IMR-90 (cell line): Measurements from ENCODE around the gene FNBP1L. TPM values are rescaled to one million over a fixed set of nuclear protein-coding genes. Genes with fewer than 3 reads are reported as not detected.
A peak's percentile ranks its signal among the peaks of the same experiment; 100 is the strongest.

ENCODE experiments used
- ATAC-seq: fragments of 200-7000 bp; cut with Tn5 transposase; 2 replicates; pipeline ENCODE4 v1.9.1; 2020; ENCODE audit warnings: low read depth, mild to moderate bottlenecking, moderate library complexity
- BruUV-seq: library from RNA; stranded (reverse); fragments of 400-500 nt; replicated peaks from 2 replicates; lab custom pipeline; 2021; lab: Mats Ljungman, UMichigan
- CTCF ChIA-PET: fragments of 300-600 bp; formaldehyde crosslinking; extraction: SDS; loops from one replicate; lab custom pipeline; 2021; ENCODE audit warnings: antibody characterized with exemption; lab: Yijun Ruan, JAX
- POLR2A ChIA-PET: fragments of 300-600 bp; sonication (Branson Sonifier 250); formaldehyde crosslinking; loops from one replicate; lab custom pipeline; 2022; ENCODE audit warnings: antibody characterized with exemption; ENCODE audit not compliant: unreplicated experiment; lab: Charles Lee
- DNase-seq: peaks from one replicate; pipeline ENCODE4 v3.0.0; 2013
- H2AFZ ChIP-seq: replicated peaks from 2 replicates; pipeline ENCODE3; 2013; ENCODE audit warnings: low read length, mild to moderate bottlenecking; ENCODE audit not compliant: poor library complexity
- H2AK5ac ChIP-seq: 2 replicates; pipeline ENCODE4 v1.6.1; 2013; ENCODE audit warnings: low read depth, low read length, inconsistent platforms
- H2AK9ac ChIP-seq: replicated peaks from 2 replicates; pipeline ENCODE3; 2013; ENCODE audit warnings: mild to moderate bottlenecking, low read depth, low read length, moderate library complexity; ENCODE audit not compliant: poor library complexity
- H2BK120ac ChIP-seq: 2 replicates; pipeline ENCODE4 v1.6.1; 2013; ENCODE audit warnings: low read depth, low read length, inconsistent platforms
- H2BK15ac ChIP-seq: 3 replicates; pipeline ENCODE4 v1.6.1; 2013; ENCODE audit warnings: low read depth, low read length, inconsistent platforms
- H2BK20ac ChIP-seq: 2 replicates; pipeline ENCODE4 v1.6.1; 2013; ENCODE audit warnings: low read depth, mild to moderate bottlenecking, inconsistent platforms, low read length, moderate library complexity
- H2BK5ac ChIP-seq: 2 replicates; pipeline ENCODE4 v1.6.1; 2013; ENCODE audit warnings: mild to moderate bottlenecking, low read depth, low read length, inconsistent platforms; ENCODE audit not compliant: poor library complexity, severe bottlenecking
- H3K14ac ChIP-seq: replicated peaks from 2 replicates; pipeline ENCODE4 v1.6.1; 2013; ENCODE audit warnings: low read depth, low read length, inconsistent platforms
- H3K18ac ChIP-seq: 2 replicates; pipeline ENCODE4 v1.6.1; 2013; ENCODE audit warnings: low read depth, low read length, control low read depth
- H3K23ac ChIP-seq: 2 replicates; pipeline ENCODE4 v1.6.1; 2013; ENCODE audit warnings: low read depth, low read length, inconsistent platforms
- H3K27ac ChIP-seq: 2 replicates; pipeline ENCODE4 v1.5.1; 2013; ENCODE audit warnings: mild to moderate bottlenecking, control low read depth, low read length; ENCODE audit not compliant: insufficient read depth
- H3K27me3 ChIP-seq: 2 replicates; pipeline ENCODE4 v1.6.1; 2013; ENCODE audit warnings: low read length; ENCODE audit not compliant: control insufficient read depth, insufficient read depth
- H3K36me3 ChIP-seq: 2 replicates; pipeline ENCODE4 v1.6.1; 2013; ENCODE audit warnings: low read length, mixed read lengths; ENCODE audit not compliant: control insufficient read depth, insufficient read depth
- H3K4ac ChIP-seq: 2 replicates; pipeline ENCODE4 v1.6.1; 2013; ENCODE audit warnings: low read depth, low read length, inconsistent platforms
- H3K4me1 ChIP-seq: 2 replicates; pipeline ENCODE4 v1.6.1; 2013; ENCODE audit warnings: low read length, mixed read lengths; ENCODE audit not compliant: control insufficient read depth, insufficient read depth
- H3K4me2 ChIP-seq: 2 replicates; pipeline ENCODE4 v1.6.1; 2013; ENCODE audit warnings: low read depth, mild to moderate bottlenecking, control low read depth, low read length, moderate library complexity
- H3K4me3 ChIP-seq: 2 replicates; pipeline ENCODE4 v1.5.1; 2013; ENCODE audit warnings: low read depth, mild to moderate bottlenecking, control low read depth, low read length, moderate library complexity; ENCODE audit not compliant: insufficient read depth
- H3K56ac ChIP-seq: 2 replicates; pipeline ENCODE4 v1.6.1; 2013; ENCODE audit warnings: low read length, inconsistent platforms; ENCODE audit not compliant: insufficient read depth; ENCODE audit errors: extremely low read depth
- H3K79me1 ChIP-seq, 2 experiments: 2 replicates each; pipeline ENCODE4 v1.6.1; 2013; ENCODE audit warnings: low read length in 2 of 2, inconsistent platforms in 1 of 2, low read depth in 1 of 2
- H3K9ac ChIP-seq: 2 replicates; pipeline ENCODE4 v1.6.1; 2013; ENCODE audit warnings: low read depth, low read length, control low read depth
- H3K9me1 ChIP-seq: 2 replicates; pipeline ENCODE4 v1.6.1; 2013; ENCODE audit warnings: low read length, inconsistent platforms; ENCODE audit not compliant: insufficient read depth
- H3K9me3 ChIP-seq: 2 replicates; pipeline ENCODE4 v1.6.1; 2013; ENCODE audit warnings: low read length; ENCODE audit not compliant: control insufficient read depth, insufficient read depth
- H4K20me1 ChIP-seq: 2 replicates; pipeline ENCODE4 v1.6.1; 2013; ENCODE audit warnings: low read length, inconsistent platforms; ENCODE audit not compliant: insufficient read depth
- H4K5ac ChIP-seq: 2 replicates; pipeline ENCODE4 v1.6.1; 2013; ENCODE audit warnings: mild to moderate bottlenecking, low read depth, low read length, control low read depth
- H4K8ac ChIP-seq, 2 experiments: 2 replicates each; pipeline ENCODE4 v1.6.1; 2013; ENCODE audit warnings: low read depth in 2 of 2, low read length in 2 of 2, control low read depth in 1 of 2, inconsistent platforms in 1 of 2
- H4K91ac ChIP-seq: 2 replicates; pipeline ENCODE4 v1.6.1; 2013; ENCODE audit warnings: low read depth, low read length, inconsistent platforms; ENCODE audit not compliant: insufficient read depth
- CEBPB ChIP-seq: IDR thresholded peaks from 2 replicates; pipeline ENCODE4 v1.6.1; 2012; ENCODE audit warnings: low read depth, low read length, improper control_type of control experiment
- CHD1 ChIP-seq: IDR thresholded peaks from 2 replicates; pipeline ENCODE4 v1.6.1; 2012; ENCODE audit warnings: low read depth, low read length, improper control_type of control experiment
- MAZ ChIP-seq: IDR thresholded peaks from 2 replicates; pipeline ENCODE4 v1.6.1; 2012; ENCODE audit warnings: low read depth, mild to moderate bottlenecking, low read length, improper control_type of control experiment, moderate library complexity, borderline replicate concordance
- NFE2L2 ChIP-seq: fragments of 150-350 bp; IDR thresholded peaks from 2 replicates; pipeline ENCODE4 v1.6.1; 2016; ENCODE audit warnings: low read depth, mild to moderate bottlenecking, low read length
- SMC3 ChIP-seq: fragments of 150-350 bp; IDR thresholded peaks from 2 replicates; pipeline ENCODE4 v1.6.1; 2016; ENCODE audit warnings: low read depth, mild to moderate bottlenecking, antibody characterized with exemption, low read length, moderate library complexity
- USF2 ChIP-seq: fragments of 150-350 bp; IDR thresholded peaks from 2 replicates; pipeline ENCODE4 v1.6.1; 2017; ENCODE audit warnings: mild to moderate bottlenecking, antibody characterized with exemption, low read length, low read depth
- WGBS, 2 experiments: methylation state at CpG; one replicate each; pipeline versions ENCODE4 v1.1.5 to v1.1.7; 2013; ENCODE audit warnings: missing lambda C conversion rate in 2 of 2; ENCODE audit not compliant: insufficient read length in 1 of 2; ENCODE audit errors: extremely low coverage in 2 of 2; 5-methylcytosine and 5-hydroxymethylcytosine counted together
- dilution Hi-C: fragments of 300-500 bp; cut with HindIII; formaldehyde crosslinking; loops from one replicate; pipeline ENCODE4 v1.14.3; 2018; ENCODE audit warnings: low sequenced_read_pairs; ENCODE audit not compliant: unreplicated experiment
- in situ Hi-C: fragments of 300-500 bp; cut with MboI; formaldehyde crosslinking; loops from 3 replicates; pipeline ENCODE4 v1.14.3; 2019; ENCODE audit warnings: low sequenced_read_pairs, inconsistent platforms, mixed read lengths
- intact Hi-C: fragments of 100-400 bp; cut with micrococcal nuclease; formaldehyde crosslinking; loops from 2 replicates; pipeline ENCODE4 v1.10.0; 2022
- polyA plus RNA-seq, 3 experiments: library from polyadenylated mRNA; depleted of rRNA; stranded (reverse); fragments of >200 nt; gene quantifications; 2 replicates each; pipeline ENCODE4 v1.2.3, GENCODE V29; 2012; ENCODE audit warnings: low replicate concordance in 1 of 3
- total RNA-seq: library from RNA; depleted of rRNA; stranded (reverse); fragments of >200 nt; gene quantifications from 2 replicates; pipeline ENCODE4 v1.2.3, GENCODE V29; 2012

The FNBP1L gene
- total and polyA plus RNA-seq, 2 of the 4 experiments (the other 2 are of a cell fraction), result 9.3 to 15.2 TPM

GRCh38 chr1:93471911-93472310, 24.0 kb downstream of the FNBP1L start:
- H3K4ac ChIP-seq, result no peak overlapping the region
- no peak overlapping the region for H2AK5ac ChIP-seq
- H2AK9ac ChIP-seq, result no peak overlapping the region
- H4K20me1 ChIP-seq, result peaks cover 3% of the 10 kb centered on the region; the same call in 1 of the 2 replicates
- POLR2A ChIA-PET, result no interaction called here
- H4K91ac ChIP-seq, result no peak overlapping the region
- dilution Hi-C loops, result no loop called here
- H3K9me1 ChIP-seq, result no peaks in the 10 kb centered on the region
- CTCF ChIA-PET, result no interaction called here
- H3K56ac ChIP-seq, result no peak overlapping the region
- H3K27ac ChIP-seq, result no peak overlapping the region
- H2BK120ac ChIP-seq, result no peak overlapping the region
- H4K8ac ChIP-seq, result no peak overlapping the region
- H3K4me2 ChIP-seq, result no peak overlapping the region
- H3K4me3 ChIP-seq, result no peak overlapping the region
- H3K23ac ChIP-seq, result no peak overlapping the region
- H3K36me3 ChIP-seq, result no peaks in the 10 kb centered on the region
- H3K9ac ChIP-seq, result no peak overlapping the region
- no peaks in the 10 kb centered on the region for H3K4me1 ChIP-seq
- no TSS peak for BruUV-seq
- no peak overlapping the region for H3K18ac ChIP-seq
- no peak overlapping the region for H3K14ac ChIP-seq
- intact Hi-C loops, result no loop called here
- no peak overlapping the region for H4K5ac ChIP-seq
- peaks cover 3% of the 10 kb centered on the region; the same call in 1 of the 2 replicates for H3K9me3 ChIP-seq
- H2BK20ac ChIP-seq, result no peak overlapping the region
- DNase-seq, result peak; percentile 86
- peak; percentile 89 for ATAC-seq
- no CpG with 5 or more reads among the region's 1 CpG for WGBS, 2 experiments
- no peak overlapping the region for H2BK15ac ChIP-seq
- TF ChIP-seq CEBPB (no peak), CHD1 (no peak), USF2 (no peak), MAZ (no peak), NFE2L2 (no peak), SMC3 (no peak)
- no peak overlapping the region for H2BK5ac ChIP-seq
- peaks cover 12 to 30% of the 10 kb centered on the region in 2 experiments; a peak in 3 of 4 replicates for H3K79me1 ChIP-seq
- H2AFZ ChIP-seq, result no peak overlapping the region
- in situ Hi-C loops, result loop anchor here (25.0 kb wide), 1 partner anchor 90 kb away; no protein-coding TSS in a partner anchor
- no peaks in the 10 kb centered on the region for H3K27me3 ChIP-seq
